Measurements from ENCODE around the gene CDH18.

The CDH18 gene

GRCh38 chr5:19584131-19584530, 403.9 kb downstream of the CDH18 start:
- DNase-seq (ENCODE audit: low spot score) = peak; percentile 34

- DNase-seq (ENCODE audit: low spot score) = no peak
Measured at GRCh38 chr5:19577882-19578281, 410.1 kb downstream of the CDH18 start.

- DNase-seq (ENCODE audit: low spot score) = no peak
Measured at GRCh38 chr5:19568004-19568403, 420.0 kb downstream of the CDH18 start.

- no peak for DNase-seq (ENCODE audit: low spot score)
Measured at GRCh38 chr5:19565466-19565865, 422.5 kb downstream of the CDH18 start.

- no peak for DNase-seq (ENCODE audit: low spot score)
Measured at GRCh38 chr5:19564036-19564435, 424.0 kb downstream of the CDH18 start.

GRCh38 chr5:19555876-19556275, 432.1 kb downstream of the CDH18 start:
- no peak for DNase-seq (ENCODE audit: low spot score)

GRCh38 chr5:19555436-19555835, 432.6 kb downstream of the CDH18 start:
- no peak for DNase-seq (ENCODE audit: low spot score)

GRCh38 chr5:19554524-19554923, 433.5 kb downstream of the CDH18 start:
- DNase-seq (ENCODE audit: low spot score) = no peak

GRCh38 chr5:19547640-19548039, 440.4 kb downstream of the CDH18 start:
- DNase-seq (ENCODE audit: low spot score) = no peak

- DNase-seq (ENCODE audit: low spot score) = no peak
Measured at GRCh38 chr5:19546521-19546920, 441.5 kb downstream of the CDH18 start.

GRCh38 chr5:19538607-19539006, 449.4 kb downstream of the CDH18 start:
- no peak for DNase-seq (ENCODE audit: low spot score)

GRCh38 chr5:19536387-19536786, 451.6 kb downstream of the CDH18 start:
- DNase-seq (ENCODE audit: low spot score) = no peak

GRCh38 chr5:19534751-19535150, 453.2 kb downstream of the CDH18 start:
- DNase-seq (ENCODE audit: low spot score) = no peak

GRCh38 chr5:19532936-19533335, 455.1 kb downstream of the CDH18 start:
- no peak for DNase-seq (ENCODE audit: low spot score)

- DNase-seq (ENCODE audit: low spot score) = no peak
Measured at GRCh38 chr5:19531374-19531952, 456.5 kb downstream of the CDH18 start.

GRCh38 chr5:19519448-19519847, 468.6 kb downstream of the CDH18 start:
- no peak for DNase-seq (ENCODE audit: low spot score)

- DNase-seq (ENCODE audit: low spot score) = no peak
Measured at GRCh38 chr5:19498852-19499251, 489.1 kb downstream of the CDH18 start.

GRCh38 chr5:19497229-19497815, 490.7 kb downstream of the CDH18 start:
- no peak for DNase-seq (ENCODE audit: low spot score)

- DNase-seq (ENCODE audit: low spot score) = peak; percentile 15
Measured at GRCh38 chr5:19496056-19496455, 491.9 kb downstream of the CDH18 start.

- no peak for DNase-seq (ENCODE audit: low spot score)
Measured at GRCh38 chr5:19492861-19493260, 495.1 kb downstream of the CDH18 start.

- DNase-seq (ENCODE audit: low spot score) = peak; percentile 35
Measured at GRCh38 chr5:19488786-19489185, 499.2 kb downstream of the CDH18 start.

- DNase-seq (ENCODE audit: low spot score) = no peak
Measured at GRCh38 chr5:19487480-19487879, 500.5 kb downstream of the CDH18 start.

GRCh38 chr5:19479562-19479961, 508.4 kb downstream of the CDH18 start:
- DNase-seq (ENCODE audit: low spot score) = no peak

- DNase-seq (ENCODE audit: low spot score) = no peak
Measured at GRCh38 chr5:19462019-19462418, 526.0 kb downstream of the CDH18 start.
